CD8-positive, alpha-beta memory T cell (primary cell): Measurements from ENCODE around the gene MBOAT2. TPM values are rescaled to one million over a fixed set of nuclear protein-coding genes. Genes with fewer than 3 reads are reported as not detected.

Experiments
- CTCF ChIA-PET: fragments of 350-600 bp; sonication (Branson Sonifier 250); formaldehyde crosslinking; loops from one replicate; lab custom pipeline; 2021; ENCODE audit warnings: antibody characterized with exemption; lab: Charles Lee
- POLR2A ChIA-PET: fragments of 350-600 bp; sonication (Branson Sonifier 250); formaldehyde crosslinking; loops from one replicate; lab custom pipeline; 2021; ENCODE audit warnings: antibody characterized with exemption; lab: Charles Lee
- DNase-seq, 5 donors: peaks; one replicate each; pipeline versions ENCODE4 v3.0.0 to v3.0.0-alpha.2; 2020 to 2022; ENCODE audit warnings: mixed read lengths in 1 of 5
- H3K27ac ChIP-seq: one replicate; pipeline ENCODE4 v1.7.0; 2013; ENCODE audit warnings: low read depth, mild to moderate bottlenecking, low read length, moderate library complexity
- H3K27me3 ChIP-seq: 2 replicates; pipeline ENCODE4 v1.7.0; 2013; ENCODE audit warnings: low read length, mild to moderate bottlenecking; ENCODE audit not compliant: insufficient read depth, poor library complexity, severe bottlenecking
- H3K36me3 ChIP-seq: 2 replicates; pipeline ENCODE4 v1.7.0; 2013; ENCODE audit warnings: mild to moderate bottlenecking, low read length, moderate library complexity; ENCODE audit not compliant: insufficient read depth
- H3K4me1 ChIP-seq: 2 replicates; pipeline ENCODE4 v1.7.0; 2013; ENCODE audit warnings: mild to moderate bottlenecking, low read length, moderate library complexity; ENCODE audit not compliant: insufficient read depth
- H3K4me3 ChIP-seq: 2 replicates; pipeline ENCODE4 v1.7.0; 2013; ENCODE audit warnings: mild to moderate bottlenecking, low read length
- H3K9me3 ChIP-seq: 2 replicates; pipeline ENCODE4 v1.7.0; 2013; ENCODE audit warnings: mild to moderate bottlenecking, low read length
- H3K27ac Mint-ChIP-seq, 8 donors: one replicate each; pipeline ENCODE4 v1.8.0; 2020 to 2021; ENCODE audit warnings: mixed read lengths in 8 of 8, mild to moderate bottlenecking in 6 of 8, inconsistent platforms in 3 of 8, moderate library complexity in 3 of 8
- H3K27me3 Mint-ChIP-seq, 2 donors: one replicate each; pipeline ENCODE4 v1.8.0; 2020 to 2021; ENCODE audit warnings: mixed read lengths in 2 of 2, mild to moderate bottlenecking in 1 of 2, moderate library complexity in 1 of 2
- H3K36me3 Mint-ChIP-seq, 3 donors: one replicate each; pipeline ENCODE4 v1.8.0; 2020 to 2021; ENCODE audit warnings: mixed read lengths in 3 of 3, inconsistent platforms in 1 of 3, mild to moderate bottlenecking in 1 of 3
- H3K4me1 Mint-ChIP-seq, 3 donors: one replicate each; pipeline ENCODE4 v1.8.0; 2020 to 2021; ENCODE audit warnings: mixed read lengths in 3 of 3, inconsistent platforms in 1 of 3, mild to moderate bottlenecking in 1 of 3
- H3K4me3 Mint-ChIP-seq, 7 donors: one replicate each; pipeline ENCODE4 v1.8.0; 2020 to 2021; ENCODE audit warnings: mixed read lengths in 7 of 7, mild to moderate bottlenecking in 6 of 7, moderate library complexity in 4 of 7, inconsistent platforms in 2 of 7
- H3K9me3 Mint-ChIP-seq, 5 donors: one replicate each; pipeline ENCODE4 v1.8.0; 2020 to 2022; ENCODE audit warnings: mixed read lengths in 5 of 5, mild to moderate bottlenecking in 3 of 5, moderate library complexity in 2 of 5, inconsistent platforms in 1 of 5
- polyA plus RNA-seq: library from polyadenylated mRNA; unstranded; fragments of 300-500 nt; fragmentation: Illumina TruSeq; gene quantifications from one replicate; pipeline ENCODE4 v1.2.3, GENCODE V29; 2021
- total RNA-seq, 2 experiments: library from RNA; stranded (reverse); gene quantifications; one replicate each; pipeline ENCODE4 v1.2.3, GENCODE V29; 2021

The MBOAT2 gene
- total and polyA plus RNA-seq, 3 experiments from 2014 or later, result 0.62 to 3.3 (median 3.2) TPM

- H3K36me3 ChIP-seq, result no peaks in the 10 kb centered on the region
- no peaks in the 10 kb centered on the region for H3K4me1 Mint-ChIP-seq
- no peaks in the 10 kb centered on the region for H3K36me3 Mint-ChIP-seq
- no peak overlapping the region for H3K4me3 ChIP-seq
- H3K9me3 Mint-ChIP-seq, result no peaks in the 10 kb centered on the region
- ChIA-PET CTCF (interaction anchor here (1.0 kb wide), 1 partner anchor 14 kb away, joined by 3 read pairs; no protein-coding TSS in a partner anchor), POLR2A (no interaction called here)
- peaks cover 4 to 29% of the 10 kb centered on the region in 2 donors for H3K27me3 Mint-ChIP-seq
- H3K9me3 ChIP-seq, result no peaks in the 10 kb centered on the region
- no peaks in the 10 kb centered on the region for H3K27me3 ChIP-seq
- no peak overlapping the region for H3K4me3 Mint-ChIP-seq
- H3K4me1 ChIP-seq, result no peaks in the 10 kb centered on the region
- H3K27ac Mint-ChIP-seq, result no peak overlapping the region
- H3K27ac ChIP-seq, result no peak overlapping the region
- no peak for DNase-seq
Measured at GRCh38 chr2:8855010-8855409, 148.5 kb downstream of the MBOAT2 start.

GRCh38 chr2:8853426-8853825, 150.1 kb downstream of the MBOAT2 start:
- Histone ChIP-seq H3K36me3 (no peaks in the 10 kb centered on the region), H3K27me3 (no peaks in the 10 kb centered on the region), H3K9me3 (no peaks in the 10 kb centered on the region), H3K27ac (no peak overlapping the region), H3K4me1 (no peaks in the 10 kb centered on the region), H3K4me3 (no peak overlapping the region)
- CTCF ChIA-PET, result no interaction called here
- Mint-ChIP-seq H3K4me1 (no peaks in the 10 kb centered on the region), H3K36me3 (no peaks in the 10 kb centered on the region), H3K4me3 (no peak overlapping the region), H3K27me3 (peaks cover 4 to 39% of the 10 kb centered on the region in 2 donors), H3K9me3 (no peaks in the 10 kb centered on the region), H3K27ac (no peak overlapping the region)
- POLR2A ChIA-PET, result no interaction called here
- no peak for DNase-seq

DNA sequence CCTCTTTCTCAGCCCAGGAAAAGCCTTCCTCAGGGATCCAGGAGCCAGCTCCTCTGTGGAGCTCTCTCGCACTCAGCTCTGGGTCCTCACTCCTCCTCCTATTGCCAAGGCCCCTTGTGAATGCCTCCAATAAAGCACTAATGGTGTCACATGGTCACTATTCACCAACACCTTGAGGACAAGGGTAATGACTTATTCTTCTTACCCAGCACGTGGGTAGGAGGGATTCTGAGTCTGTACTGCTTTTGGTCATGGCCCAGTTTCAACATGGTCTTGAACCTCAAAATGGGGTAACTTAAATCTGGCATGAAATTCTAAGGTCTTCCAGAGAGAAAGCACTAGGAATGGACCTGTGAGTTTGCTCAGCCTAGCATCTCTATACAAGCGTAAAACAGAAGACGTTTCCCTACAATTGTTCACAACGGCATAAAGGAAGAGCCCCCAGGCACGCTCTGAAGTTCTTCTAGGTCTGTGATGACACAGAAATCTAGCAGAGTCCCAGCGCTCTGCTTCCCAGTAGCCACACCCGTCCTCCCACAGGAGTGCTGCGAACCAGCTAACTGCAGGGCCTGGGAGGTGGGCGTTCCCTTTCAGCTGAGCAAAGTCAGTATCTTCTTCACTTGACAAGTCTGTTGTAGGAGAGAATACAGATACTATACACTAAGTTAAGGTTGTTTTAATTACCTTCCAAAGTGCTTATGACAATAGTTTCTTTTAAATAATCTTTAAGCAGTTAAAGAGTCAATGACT, 151.5 kb downstream of the MBOAT2 start:
- no peak overlapping the region for H3K27ac Mint-ChIP-seq

GRCh38 chr2:8850845-8851487, 152.5 kb downstream of the MBOAT2 start:
- H3K27ac ChIP-seq, result no peak overlapping the region
- H3K4me3 ChIP-seq, result no peak overlapping the region
- no peaks in the 10 kb centered on the region for H3K4me1 ChIP-seq
- H3K27ac Mint-ChIP-seq, result no peak overlapping the region
- peak overlapping the region in 1 of 7 donors; percentile 27 for H3K4me3 Mint-ChIP-seq
- no peaks in the 10 kb centered on the region for H3K4me1 Mint-ChIP-seq
- peaks cover 6% of the 10 kb centered on the region for H3K27me3 ChIP-seq
- H3K9me3 ChIP-seq, result no peaks in the 10 kb centered on the region
- H3K36me3 ChIP-seq, result no peaks in the 10 kb centered on the region
- no peaks in the 10 kb centered on the region for H3K9me3 Mint-ChIP-seq
- H3K27me3 Mint-ChIP-seq, result peaks cover 11 to 55% of the 10 kb centered on the region in 2 donors
- ChIA-PET POLR2A (no interaction called here), CTCF (no interaction called here)
- no peak for DNase-seq
- H3K36me3 Mint-ChIP-seq, result no peaks in the 10 kb centered on the region

More for the DNA sequence above, 151.5 kb downstream of the MBOAT2 start:
- Mint-ChIP-seq H3K27me3 (peaks cover 4 to 50% of the 10 kb centered on the region in 2 donors), H3K36me3 (no peaks in the 10 kb centered on the region), H3K4me3 (no peak overlapping the region), H3K4me1 (no peaks in the 10 kb centered on the region), H3K9me3 (no peaks in the 10 kb centered on the region)
- ChIA-PET CTCF (no interaction called here), POLR2A (no interaction called here)
- no peaks in the 10 kb centered on the region for H3K4me1 ChIP-seq
- no peak overlapping the region for H3K4me3 ChIP-seq
- H3K36me3 ChIP-seq, result no peaks in the 10 kb centered on the region
- peaks cover 6% of the 10 kb centered on the region for H3K27me3 ChIP-seq
- no peaks in the 10 kb centered on the region for H3K9me3 ChIP-seq
- no peak for DNase-seq
- no peak overlapping the region for H3K27ac ChIP-seq

GRCh38 chr2:8849327-8849726, 154.2 kb downstream of the MBOAT2 start:
- Mint-ChIP-seq H3K36me3 (no peaks in the 10 kb centered on the region), H3K27ac (no peak overlapping the region), H3K9me3 (no peaks in the 10 kb centered on the region), H3K4me1 (no peaks in the 10 kb centered on the region), H3K27me3 (peaks cover 18 to 59% of the 10 kb centered on the region in 2 donors), H3K4me3 (no peak overlapping the region)
- Histone ChIP-seq H3K4me3 (no peak overlapping the region), H3K4me1 (no peaks in the 10 kb centered on the region), H3K36me3 (no peaks in the 10 kb centered on the region), H3K27ac (no peak overlapping the region), H3K27me3 (peaks cover 6% of the 10 kb centered on the region), H3K9me3 (no peaks in the 10 kb centered on the region)
- no peak for DNase-seq
- POLR2A ChIA-PET, result no interaction called here
- CTCF ChIA-PET, result interaction anchor here (0.7 kb wide), 1 partner anchor 14 kb away, joined by 3 read pairs; no protein-coding TSS in a partner anchor

DNA sequence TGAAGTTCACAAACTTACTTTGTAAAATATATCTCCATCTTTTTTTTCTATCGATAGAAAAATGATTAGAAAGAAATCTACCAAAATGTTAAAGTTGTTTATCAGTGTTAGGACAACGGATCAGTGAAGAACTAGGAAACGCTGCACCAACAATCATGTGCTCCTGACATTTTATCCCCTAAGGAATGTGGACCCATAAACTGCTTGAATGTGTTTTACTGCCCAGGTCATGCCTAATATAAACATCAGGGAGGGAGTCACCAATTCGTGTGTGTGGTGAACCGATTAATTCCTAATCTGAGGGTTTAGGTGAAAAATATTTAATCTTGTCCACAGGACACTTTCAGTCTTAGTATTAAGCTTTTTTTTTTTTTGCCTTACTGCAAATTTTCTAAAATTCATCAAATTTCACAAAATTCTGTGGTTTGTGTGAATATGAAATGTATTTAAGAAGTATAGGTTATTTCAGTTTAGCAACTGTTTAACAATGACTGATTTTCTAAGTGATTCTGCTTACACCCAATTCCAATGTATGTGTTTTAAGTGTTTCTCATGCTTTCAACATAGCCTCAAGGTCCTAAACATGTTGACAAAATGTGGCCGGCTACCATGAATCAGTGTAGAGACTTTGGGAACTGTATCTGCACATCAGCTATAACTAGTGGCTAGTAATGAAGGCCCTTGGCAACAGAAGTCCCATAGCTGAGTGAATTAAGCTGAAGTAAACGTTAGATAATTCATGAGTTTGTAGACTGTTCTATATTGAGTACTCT, 155.0 kb downstream of the MBOAT2 start:
- no peak for DNase-seq
- Mint-ChIP-seq H3K9me3 (no peaks in the 10 kb centered on the region), H3K4me3 (no peak overlapping the region), H3K4me1 (no peaks in the 10 kb centered on the region), H3K36me3 (no peaks in the 10 kb centered on the region), H3K27me3 (peaks cover 18 to 65% of the 10 kb centered on the region in 2 donors), H3K27ac (no peak overlapping the region)
- Histone ChIP-seq H3K27me3 (peaks cover 6% of the 10 kb centered on the region), H3K4me1 (no peaks in the 10 kb centered on the region), H3K36me3 (no peaks in the 10 kb centered on the region), H3K27ac (no peak overlapping the region), H3K9me3 (no peaks in the 10 kb centered on the region), H3K4me3 (no peak overlapping the region)
- ChIA-PET CTCF (interaction anchor here (0.7 kb wide), 1 partner anchor 15 kb away, joined by 3 read pairs; no protein-coding TSS in a partner anchor), POLR2A (no interaction called here)

GRCh38 chr2:8847400-8847799, 156.1 kb downstream of the MBOAT2 start:
- Histone ChIP-seq H3K4me1 (no peaks in the 10 kb centered on the region), H3K9me3 (no peaks in the 10 kb centered on the region), H3K27me3 (peaks cover 6% of the 10 kb centered on the region), H3K27ac (no peak overlapping the region), H3K36me3 (no peaks in the 10 kb centered on the region), H3K4me3 (no peak overlapping the region)
- DNase-seq, result no peak
- H3K9me3 Mint-ChIP-seq, result no peaks in the 10 kb centered on the region
- H3K4me3 Mint-ChIP-seq, result no peak overlapping the region
- POLR2A ChIA-PET, result no interaction called here
- H3K27ac Mint-ChIP-seq, result no peak overlapping the region
- H3K27me3 Mint-ChIP-seq, result peaks cover 19 to 59% of the 10 kb centered on the region in 2 donors
- H3K36me3 Mint-ChIP-seq, result no peaks in the 10 kb centered on the region
- no peaks in the 10 kb centered on the region for H3K4me1 Mint-ChIP-seq
- CTCF ChIA-PET, result no interaction called here

DNA sequence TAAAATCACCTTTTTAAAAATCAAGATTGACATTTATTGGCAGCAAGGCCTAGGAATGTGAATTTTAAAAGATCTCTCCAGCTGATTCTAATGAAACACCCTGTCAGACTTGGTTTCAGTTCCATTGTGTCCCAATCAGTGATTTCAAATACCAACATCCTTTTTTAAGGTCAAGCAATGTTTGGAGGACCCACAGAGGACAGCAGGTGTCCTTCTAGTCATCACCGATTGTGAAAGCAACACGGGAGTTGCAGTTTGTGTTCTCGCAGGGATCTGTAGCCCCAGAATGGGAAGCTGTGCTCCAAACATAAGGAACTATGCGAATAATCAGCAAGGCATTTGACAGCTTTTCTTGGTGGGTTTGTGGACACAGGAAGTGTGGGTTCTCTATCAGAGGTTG, 161.6 kb downstream of the MBOAT2 start:
- H3K9me3 ChIP-seq, result no peaks in the 10 kb centered on the region
- H3K36me3 Mint-ChIP-seq, result peaks cover 0 to 3% (median 0%) of the 10 kb centered on the region in 3 donors
- H3K27me3 ChIP-seq, result no peaks in the 10 kb centered on the region
- H3K4me3 Mint-ChIP-seq, result no peak overlapping the region
- no peak overlapping the region for H3K4me3 ChIP-seq
- no peaks in the 10 kb centered on the region for H3K36me3 ChIP-seq
- peaks cover 19 to 35% of the 10 kb centered on the region in 2 donors for H3K27me3 Mint-ChIP-seq
- peaks cover 4% of the 10 kb centered on the region for H3K4me1 ChIP-seq
- no peak overlapping the region for H3K27ac Mint-ChIP-seq
- H3K4me1 Mint-ChIP-seq, result peaks cover 11 to 21% (median 13%) of the 10 kb centered on the region in 3 donors
- CTCF ChIA-PET, result no interaction called here
- POLR2A ChIA-PET, result no interaction called here
- H3K9me3 Mint-ChIP-seq, result no peaks in the 10 kb centered on the region
- no peak overlapping the region for H3K27ac ChIP-seq
- DNase-seq, result no peak
